GM12878 (cell line): ENCODE measurements around the gene SPATA24. TPM values are rescaled to one million over a fixed set of nuclear protein-coding genes. Genes with fewer than 3 reads are reported as not detected.

ENCODE experiments used
- ATAC-seq: fragments of 200-7000 bp; cut with Tn5 transposase; 3 replicates; pipeline ENCODE4 v1.9.1; 2020; ENCODE audit warnings: mild to moderate bottlenecking, moderate library complexity
- BruUV-seq: library from RNA; stranded (reverse); fragments of 400-500 nt; replicated peaks from 2 replicates; lab custom pipeline; 2021; lab: Mats Ljungman, UMichigan
- CTCF ChIA-PET: fragments of 300-600 bp; sonication (Branson Sonifier 250); formaldehyde crosslinking; extraction: SDS; loops from one replicate; lab custom pipeline; 2021; ENCODE audit warnings: inconsistent platforms; lab: Yijun Ruan, JAX
- POLR2A ChIA-PET: fragments of 350-600 bp; formaldehyde crosslinking; extraction: SDS; loops from one replicate; lab custom pipeline; 2021; ENCODE audit warnings: inconsistent platforms; lab: Charles Lee
- RAD21 ChIA-PET: fragments of 300-600 bp; sonication (Branson Sonifier 250); formaldehyde crosslinking; loops from one replicate; lab custom pipeline; 2023; ENCODE audit warnings: antibody characterized with exemption; ENCODE audit not compliant: unreplicated experiment; lab: Charles Lee
- SMC1A ChIA-PET: fragments of 300-600 bp; sonication (Branson Sonifier 250); formaldehyde crosslinking; loops from one replicate; lab custom pipeline; 2023; ENCODE audit not compliant: unreplicated experiment, uncharacterized antibody; lab: Charles Lee
- DNase-seq: peaks from one replicate; pipeline ENCODE4 v3.0.0-alpha.2; 2011; ENCODE audit warnings: low read depth, low spot score
- FAIRE-seq: peaks from 3 replicates; lab custom pipeline; 2011; peaks lifted over from hg19 to GRCh38; lab: Jason Lieb, UNC
- H2AFZ ChIP-seq: 2 replicates; pipeline ENCODE4 v1.6.0; 2011; ENCODE audit warnings: low read depth, low read length, control low read depth; ENCODE audit not compliant: control insufficient read depth
- H3K27ac ChIP-seq: 2 replicates; pipeline ENCODE4 v1.5.1; 2011; ENCODE audit warnings: control low read depth; ENCODE audit not compliant: control insufficient read depth, insufficient read depth
- H3K27me3 ChIP-seq, 2 experiments: replicated peaks in 1 of 2; 2 replicates each; pipeline versions ENCODE4 v1.6.0 to v1.6.1; 2011; ENCODE audit warnings: low read length in 1 of 2; ENCODE audit not compliant: control insufficient read depth in 2 of 2, insufficient read depth in 2 of 2
- H3K36me3 ChIP-seq, 2 experiments: 2 replicates each; pipeline ENCODE4 v1.5.1; 2011; ENCODE audit warnings: low read length in 1 of 2; ENCODE audit not compliant: control insufficient read depth in 2 of 2, insufficient read depth in 2 of 2
- H3K4me1 ChIP-seq: 2 replicates; pipeline ENCODE4 v1.6.1; 2011; ENCODE audit warnings: mild to moderate bottlenecking, low read length, moderate library complexity, mixed read lengths; ENCODE audit not compliant: control insufficient read depth, insufficient read depth
- H3K4me2 ChIP-seq: 2 replicates; pipeline ENCODE4 v1.6.0; 2011; ENCODE audit warnings: control low read depth; ENCODE audit not compliant: control insufficient read depth, insufficient read depth
- H3K4me3 ChIP-seq: fragments of 200-600 bp; sonication (generic); 2 replicates; pipeline ENCODE4 v1.5.1; 2016
- H3K79me2 ChIP-seq: 2 replicates; pipeline ENCODE4 v1.6.0; 2011; ENCODE audit warnings: low read length; ENCODE audit not compliant: control insufficient read depth, insufficient read depth
- H3K9ac ChIP-seq: 2 replicates; pipeline ENCODE4 v1.8.0; 2011; ENCODE audit warnings: low read length, control low read depth, mixed read lengths; ENCODE audit not compliant: control insufficient read depth, insufficient read depth
- H3K9me3 ChIP-seq: replicated peaks from 3 replicates; pipeline ENCODE4 v1.5.1; 2011; ENCODE audit warnings: mild to moderate bottlenecking, low read length; ENCODE audit not compliant: control insufficient read depth, insufficient read depth
- H4K20me1 ChIP-seq: 2 replicates; pipeline ENCODE4 v1.6.0; 2011; ENCODE audit not compliant: control insufficient read depth, insufficient read depth
- EP300 ChIP-seq, 2 experiments: fragments of 150-350 bp in 1 of 2; IDR thresholded peaks; 2 replicates each; pipeline ENCODE4 v1.6.1; 2011 to 2012; ENCODE audit warnings: low read depth in 2 of 2, low read length in 2 of 2, borderline replicate concordance in 1 of 2, improper control_type of control experiment in 1 of 2, inconsistent platforms in 1 of 2; ENCODE audit not compliant: control insufficient read depth in 1 of 2
- MXI1 ChIP-seq: fragments of 150-350 bp; IDR thresholded peaks from 2 replicates; pipeline ENCODE4 v1.6.1; 2011; ENCODE audit warnings: low read depth, mild to moderate bottlenecking, inconsistent platforms, low read length, improper control_type of control experiment
- NFIC ChIP-seq: IDR thresholded peaks from 2 replicates; pipeline ENCODE4 v1.6.1; 2012; ENCODE audit warnings: low read depth, mild to moderate bottlenecking, inconsistent platforms, low read length, moderate library complexity
- NFXL1 ChIP-seq: fragments of 450-650 bp; IDR thresholded peaks from 2 replicates; pipeline ENCODE4 v1.6.1; 2017; ENCODE audit warnings: antibody characterized with exemption, mild to moderate bottlenecking, borderline replicate concordance
- POU2F2 ChIP-seq: IDR thresholded peaks from 3 replicates; pipeline ENCODE4 v1.6.1; 2011; ENCODE audit warnings: low read depth, mild to moderate bottlenecking, low read length, borderline replicate concordance
- SIX5 ChIP-seq: IDR thresholded peaks from 2 replicates; pipeline ENCODE4 v1.6.1; 2011; ENCODE audit warnings: mild to moderate bottlenecking, low read depth, low read length, moderate library complexity; ENCODE audit not compliant: severe bottlenecking
- SMC3 ChIP-seq: IDR thresholded peaks from 2 replicates; pipeline ENCODE4 v1.6.1; 2011; ENCODE audit warnings: low read length, improper control_type of control experiment, borderline replicate concordance
- TCF12 ChIP-seq: IDR thresholded peaks from 2 replicates; pipeline ENCODE4 v1.6.1; 2011; ENCODE audit warnings: low read depth, mild to moderate bottlenecking, low read length
- WGBS: methylation state at CpG from one replicate; pipeline ENCODE4 v1.1.6; 2016; ENCODE audit warnings: low lambda C conversion rate; ENCODE audit not compliant: insufficient replicate concordance, insufficient coverage; ENCODE audit errors: missing lambda C conversion rate; 5-methylcytosine and 5-hydroxymethylcytosine counted together
- in situ Hi-C: fragments of 300-500 bp; cut with MboI; formaldehyde crosslinking; loops from 9 replicates; pipeline ENCODE4 v1.14.3; 2018; ENCODE audit warnings: mixed read lengths
- intact Hi-C: fragments of 100-400 bp; cut with micrococcal nuclease; formaldehyde crosslinking; loops from one replicate; pipeline ENCODE4 v1.14.2; 2022; ENCODE audit not compliant: unreplicated experiment
- polyA plus RNA-seq, 11 experiments: library from polyadenylated mRNA; depleted of rRNA in 4 of 11; unstranded in 6 of 11; stranded (reverse) in 5 of 11; fragments of >200 nt; fragmentation: Nextera tagmentation in 4 of 11; fragmentation: Illumina TruSeq in 1 of 11; extraction: Ambion mirVana in 4 of 11; extraction: Trizol in 1 of 11; gene quantifications; 1 replicate in 1 of 11; 2 replicates in 10 of 11; pipeline versions ENCODE4 v1.2.1 to v1.2.3, GENCODE V29; 2011 to 2016; ENCODE audit warnings: inconsistent platforms in 2 of 11, missing spikeins in 2 of 11, low read depth in 1 of 11
- total RNA-seq, 4 experiments: library from RNA; depleted of rRNA in 3 of 4; stranded (reverse); fragments of >200 nt in 3 of 4; fragmentation: Illumina TruSeq in 1 of 4; extraction: Trizol in 1 of 4; gene quantifications; 2 replicates each; pipeline versions ENCODE4 v1.2.1 to v1.2.3, GENCODE V29; 2013 to 2021
- TF ChIP-seq, protein P1 (sequence below): fragments of 450-650 bp; conservative IDR thresholded peaks from 2 replicates; pipeline ENCODE4 v1.6.1; 2017; ENCODE audit warnings: mild to moderate bottlenecking, moderate library complexity
- TF ChIP-seq, protein P2 (sequence below): fragments of 450-650 bp; IDR thresholded peaks from 2 replicates; pipeline ENCODE4 v1.6.1; 2017; ENCODE audit warnings: mild to moderate bottlenecking, moderate library complexity
- TF ChIP-seq, protein P3 (sequence below): IDR thresholded peaks from 2 replicates; pipeline ENCODE4 v1.6.1; 2012; ENCODE audit warnings: low read length, inconsistent platforms
- TF ChIP-seq, protein P4 (sequence below), 3 experiments: IDR thresholded peaks in 2 of 3; conservative IDR thresholded peaks in 1 of 3; 2 replicates each; pipeline ENCODE4 v1.5.1; 2011; ENCODE audit warnings: low read depth in 3 of 3, low read length in 3 of 3, mild to moderate bottlenecking in 3 of 3, control low read depth in 2 of 3, moderate library complexity in 2 of 3, inconsistent platforms in 1 of 3, mixed read lengths in 1 of 3; ENCODE audit not compliant: control insufficient read depth in 2 of 3, insufficient read depth in 1 of 3; ENCODE audit errors: extremely low read depth in 1 of 3

SPATA24 gene
- total and polyA plus RNA-seq, 10 of the 15 experiments (the other 5 are each of a cell fraction or from before 2014, with no cell fraction given) = 4.1 to 9.8 (median 7.3) TPM

DNA sequence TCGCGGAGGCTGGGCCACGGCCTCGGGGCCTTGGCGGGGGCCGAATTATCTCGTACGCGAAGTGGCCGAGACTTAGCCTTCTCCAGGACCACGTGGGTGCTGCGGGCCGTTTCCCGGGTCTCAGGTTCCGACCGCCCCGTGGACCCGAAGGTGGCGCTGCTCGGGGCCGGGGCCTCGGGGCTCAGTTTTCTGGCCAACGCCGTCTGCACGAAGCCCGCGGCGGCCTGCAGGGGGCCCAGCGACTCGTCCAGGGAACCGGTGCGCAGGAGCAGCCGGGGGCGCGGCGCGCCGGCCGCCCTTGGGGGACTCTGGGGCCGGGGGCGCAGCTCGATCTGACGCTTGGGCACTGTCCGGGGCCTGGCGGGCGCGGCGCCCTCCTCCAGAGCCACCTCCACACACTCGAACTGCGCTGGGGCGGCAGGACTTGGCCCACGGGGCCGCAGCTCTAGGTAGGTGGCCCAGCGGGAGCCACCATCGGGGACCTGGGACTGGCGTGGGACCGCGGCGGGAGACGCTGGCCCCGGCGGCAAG, 9.7 kb downstream of the SPATA24 start:
- ChIA-PET RAD21 (interaction anchor here (2.2 kb wide), 1 partner anchor 28 kb away, joined by 14 read pairs; no protein-coding TSS in a partner anchor), SMC1A (interaction anchor here (1.8 to 3.9 kb wide), 2 partner anchors 28 to 120 kb away, joined by 4 to 15 read pairs; no protein-coding TSS in a partner anchor), POLR2A (interaction anchor here (1.1 kb wide), 1 partner anchor 10 kb away, joined by 3 read pairs; the partner anchor contains the start of gene SPATA24), CTCF (interaction anchor here (1.8 to 1.9 kb wide), 2 partner anchors 12 to 26 kb away, joined by 6 to 10 read pairs; no protein-coding TSS in a partner anchor)
- peak overlapping the region; percentile 90 for H3K27ac ChIP-seq
- H4K20me1 ChIP-seq = no peaks in the 10 kb centered on the region
- peak overlapping the region; percentile 73 for H3K4me2 ChIP-seq
- DNase-seq (no peak), ATAC-seq (peak; percentile 1), FAIRE-seq (no peak)
- H2AFZ ChIP-seq = peak overlapping the region; percentile 68
- BruUV-seq = no TSS peak
- H3K9ac ChIP-seq = peak overlapping the region; percentile 97
- no peaks in the 10 kb centered on the region for H3K27me3 ChIP-seq
- WGBS = 47% methylated on average over 37 of the region's 62 CpGs
- in situ Hi-C loops (no loop called here), intact Hi-C loops (loop anchor here (5.0 kb wide), 3 partner anchors 102 to 142 kb away; partner anchors contain the start of gene MATR3)
- peaks cover 56% of the 10 kb centered on the region for H3K4me1 ChIP-seq
- peaks cover 65% of the 10 kb centered on the region for H3K79me2 ChIP-seq
- H3K36me3 ChIP-seq = peaks cover 0 to 7% of the 10 kb centered on the region in 2 experiments; a peak in 1 of 4 replicates
- peak overlapping the region; percentile 87 for H3K4me3 ChIP-seq
- H3K9me3 ChIP-seq = no peaks in the 10 kb centered on the region
- TF ChIP-seq, protein P1, sequence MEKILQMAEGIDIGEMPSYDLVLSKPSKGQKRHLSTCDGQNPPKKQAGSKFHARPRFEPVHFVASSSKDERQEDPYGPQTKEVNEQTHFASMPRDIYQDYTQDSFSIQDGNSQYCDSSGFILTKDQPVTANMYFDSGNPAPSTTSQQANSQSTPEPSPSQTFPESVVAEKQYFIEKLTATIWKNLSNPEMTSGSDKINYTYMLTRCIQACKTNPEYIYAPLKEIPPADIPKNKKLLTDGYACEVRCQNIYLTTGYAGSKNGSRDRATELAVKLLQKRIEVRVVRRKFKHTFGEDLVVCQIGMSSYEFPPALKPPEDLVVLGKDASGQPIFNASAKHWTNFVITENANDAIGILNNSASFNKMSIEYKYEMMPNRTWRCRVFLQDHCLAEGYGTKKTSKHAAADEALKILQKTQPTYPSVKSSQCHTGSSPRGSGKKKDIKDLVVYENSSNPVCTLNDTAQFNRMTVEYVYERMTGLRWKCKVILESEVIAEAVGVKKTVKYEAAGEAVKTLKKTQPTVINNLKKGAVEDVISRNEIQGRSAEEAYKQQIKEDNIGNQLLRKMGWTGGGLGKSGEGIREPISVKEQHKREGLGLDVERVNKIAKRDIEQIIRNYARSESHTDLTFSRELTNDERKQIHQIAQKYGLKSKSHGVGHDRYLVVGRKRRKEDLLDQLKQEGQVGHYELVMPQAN = 0 out of 2 replicates have a peak, but pooled peaks have one; percentile 19
- peak; percentile 17; the same call in 1 of the 2 replicates for TF ChIP-seq SMC3
- TF ChIP-seq, protein P2, sequence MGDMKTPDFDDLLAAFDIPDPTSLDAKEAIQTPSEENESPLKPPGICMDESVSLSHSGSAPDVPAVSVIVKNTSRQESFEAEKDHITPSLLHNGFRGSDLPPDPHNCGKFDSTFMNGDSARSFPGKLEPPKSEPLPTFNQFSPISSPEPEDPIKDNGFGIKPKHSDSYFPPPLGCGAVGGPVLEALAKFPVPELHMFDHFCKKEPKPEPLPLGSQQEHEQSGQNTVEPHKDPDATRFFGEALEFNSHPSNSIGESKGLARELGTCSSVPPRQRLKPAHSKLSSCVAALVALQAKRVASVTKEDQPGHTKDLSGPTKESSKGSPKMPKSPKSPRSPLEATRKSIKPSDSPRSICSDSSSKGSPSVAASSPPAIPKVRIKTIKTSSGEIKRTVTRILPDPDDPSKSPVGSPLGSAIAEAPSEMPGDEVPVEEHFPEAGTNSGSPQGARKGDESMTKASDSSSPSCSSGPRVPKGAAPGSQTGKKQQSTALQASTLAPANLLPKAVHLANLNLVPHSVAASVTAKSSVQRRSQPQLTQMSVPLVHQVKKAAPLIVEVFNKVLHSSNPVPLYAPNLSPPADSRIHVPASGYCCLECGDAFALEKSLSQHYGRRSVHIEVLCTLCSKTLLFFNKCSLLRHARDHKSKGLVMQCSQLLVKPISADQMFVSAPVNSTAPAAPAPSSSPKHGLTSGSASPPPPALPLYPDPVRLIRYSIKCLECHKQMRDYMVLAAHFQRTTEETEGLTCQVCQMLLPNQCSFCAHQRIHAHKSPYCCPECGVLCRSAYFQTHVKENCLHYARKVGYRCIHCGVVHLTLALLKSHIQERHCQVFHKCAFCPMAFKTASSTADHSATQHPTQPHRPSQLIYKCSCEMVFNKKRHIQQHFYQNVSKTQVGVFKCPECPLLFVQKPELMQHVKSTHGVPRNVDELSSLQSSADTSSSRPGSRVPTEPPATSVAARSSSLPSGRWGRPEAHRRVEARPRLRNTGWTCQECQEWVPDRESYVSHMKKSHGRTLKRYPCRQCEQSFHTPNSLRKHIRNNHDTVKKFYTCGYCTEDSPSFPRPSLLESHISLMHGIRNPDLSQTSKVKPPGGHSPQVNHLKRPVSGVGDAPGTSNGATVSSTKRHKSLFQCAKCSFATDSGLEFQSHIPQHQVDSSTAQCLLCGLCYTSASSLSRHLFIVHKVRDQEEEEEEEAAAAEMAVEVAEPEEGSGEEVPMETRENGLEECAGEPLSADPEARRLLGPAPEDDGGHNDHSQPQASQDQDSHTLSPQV = peak; percentile 49; the same call in 1 of the 2 replicates
- TF ChIP-seq MXI1 = no peak
- TF ChIP-seq, protein P3, sequence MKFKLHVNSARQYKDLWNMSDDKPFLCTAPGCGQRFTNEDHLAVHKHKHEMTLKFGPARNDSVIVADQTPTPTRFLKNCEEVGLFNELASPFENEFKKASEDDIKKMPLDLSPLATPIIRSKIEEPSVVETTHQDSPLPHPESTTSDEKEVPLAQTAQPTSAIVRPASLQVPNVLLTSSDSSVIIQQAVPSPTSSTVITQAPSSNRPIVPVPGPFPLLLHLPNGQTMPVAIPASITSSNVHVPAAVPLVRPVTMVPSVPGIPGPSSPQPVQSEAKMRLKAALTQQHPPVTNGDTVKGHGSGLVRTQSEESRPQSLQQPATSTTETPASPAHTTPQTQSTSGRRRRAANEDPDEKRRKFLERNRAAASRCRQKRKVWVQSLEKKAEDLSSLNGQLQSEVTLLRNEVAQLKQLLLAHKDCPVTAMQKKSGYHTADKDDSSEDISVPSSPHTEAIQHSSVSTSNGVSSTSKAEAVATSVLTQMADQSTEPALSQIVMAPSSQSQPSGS = no peak
- no peak for TF ChIP-seq SIX5
- TF ChIP-seq NFIC = no peak
- no peak for TF ChIP-seq NFXL1
- TF ChIP-seq POU2F2 = no peak
- TF ChIP-seq EP300 (IDR thresholded peaks at IDR 0.05; ENCODE audit: borderline replicate concordance in 1 of 2, control insufficient read depth in 1 of 2, low read depth in 2 of 2, low read length in 2 of 2) = no peak
- TF ChIP-seq, protein P4, sequence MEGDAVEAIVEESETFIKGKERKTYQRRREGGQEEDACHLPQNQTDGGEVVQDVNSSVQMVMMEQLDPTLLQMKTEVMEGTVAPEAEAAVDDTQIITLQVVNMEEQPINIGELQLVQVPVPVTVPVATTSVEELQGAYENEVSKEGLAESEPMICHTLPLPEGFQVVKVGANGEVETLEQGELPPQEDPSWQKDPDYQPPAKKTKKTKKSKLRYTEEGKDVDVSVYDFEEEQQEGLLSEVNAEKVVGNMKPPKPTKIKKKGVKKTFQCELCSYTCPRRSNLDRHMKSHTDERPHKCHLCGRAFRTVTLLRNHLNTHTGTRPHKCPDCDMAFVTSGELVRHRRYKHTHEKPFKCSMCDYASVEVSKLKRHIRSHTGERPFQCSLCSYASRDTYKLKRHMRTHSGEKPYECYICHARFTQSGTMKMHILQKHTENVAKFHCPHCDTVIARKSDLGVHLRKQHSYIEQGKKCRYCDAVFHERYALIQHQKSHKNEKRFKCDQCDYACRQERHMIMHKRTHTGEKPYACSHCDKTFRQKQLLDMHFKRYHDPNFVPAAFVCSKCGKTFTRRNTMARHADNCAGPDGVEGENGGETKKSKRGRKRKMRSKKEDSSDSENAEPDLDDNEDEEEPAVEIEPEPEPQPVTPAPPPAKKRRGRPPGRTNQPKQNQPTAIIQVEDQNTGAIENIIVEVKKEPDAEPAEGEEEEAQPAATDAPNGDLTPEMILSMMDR (IDR thresholded peaks at IDR 0.05 in 2 of 3, conservative IDR thresholded peaks at IDR 0.05 in 1 of 3; ENCODE audit: control insufficient read depth in 2 of 3, extremely low read depth in 1 of 3, insufficient read depth in 1 of 3, low read depth in 3 of 3, low read length in 3 of 3) = peak; percentile 50 to 72 (median 60)
- TF ChIP-seq TCF12 = no peak
